Esophagus muscularis mucosa (tissue), 4 donors: ENCODE results near the gene DLD.

ENCODE experiments used
- CTCF ChIP-seq, 3 experiments: fragments of 200-600 bp in 2 of 3; fragments of 450-650 bp in 1 of 3; sonication (generic) in 2 of 3; IDR thresholded peaks; one replicate each; pipeline ENCODE4 v1.5.1; 2017 to 2019; ENCODE audit warnings: antibody characterized with exemption in 3 of 3, mild to moderate bottlenecking in 2 of 3, moderate library complexity in 1 of 3
- EP300 ChIP-seq: sonication (generic); formaldehyde crosslinking; IDR thresholded peaks from one replicate; pipeline ENCODE4 v1.6.1; 2017; ENCODE audit warnings: antibody characterized with exemption
- POLR2A ChIP-seq: fragments of 450-650 bp; IDR thresholded peaks from one replicate; pipeline ENCODE4 v1.6.1; 2017; ENCODE audit warnings: antibody characterized with exemption, moderate library complexity, mild to moderate bottlenecking, low read depth
- POLR2AphosphoS5 ChIP-seq, 2 donors: sonication (generic); formaldehyde crosslinking; IDR thresholded peaks; one replicate each; pipeline ENCODE4 v1.6.1; 2017; ENCODE audit warnings: antibody characterized with exemption in 2 of 2

GRCh38 chr7:107961405-107961804 is 70.4 kb downstream of the DLD start:
- TF ChIP-seq EP300 = no peak
- no peak for TF ChIP-seq CTCF (IDR thresholded peaks at IDR 0.05)
- TF ChIP-seq POLR2A = no peak
- peak; percentile 57 to 78 for TF ChIP-seq POLR2AphosphoS5 (IDR thresholded peaks at IDR 0.05)
